Aorta (tissue), 5 donors: Measurements from ENCODE around the gene SYNGR2. TPM values are rescaled to one million over a fixed set of nuclear protein-coding genes. Genes with fewer than 3 reads are reported as not detected.

Source experiments
- ATAC-seq: fragments of 200-7000 bp; cut with Tn5 transposase; one replicate; pipeline ENCODE4 v1.9.1; 2022; ENCODE audit warnings: moderate library complexity; ENCODE audit not compliant: low FRiP score
- DNase-seq, 2 donors: peaks; one replicate each; pipeline ENCODE4 v3.0.0-alpha.2; 2020
- H3K27ac ChIP-seq, 2 donors: one replicate each; pipeline ENCODE4 v1.5.1; 2013; ENCODE audit warnings: low read length in 2 of 2, mild to moderate bottlenecking in 2 of 2, moderate library complexity in 2 of 2, control low read depth in 1 of 2, inconsistent platforms in 1 of 2, low read depth in 1 of 2
- H3K27me3 ChIP-seq, 2 donors: one replicate each; pipeline ENCODE4 v1.6.1; 2013; ENCODE audit warnings: control low read depth in 1 of 2, low read length in 1 of 2, mild to moderate bottlenecking in 1 of 2, moderate library complexity in 1 of 2; ENCODE audit not compliant: insufficient read depth in 2 of 2, control insufficient read depth in 1 of 2
- H3K36me3 ChIP-seq, 2 donors: one replicate each; pipeline ENCODE4 v1.6.1; 2013; ENCODE audit warnings: control low read depth in 1 of 2, low read length in 1 of 2, mild to moderate bottlenecking in 1 of 2; ENCODE audit not compliant: insufficient read depth in 2 of 2, control insufficient read depth in 1 of 2
- H3K4me1 ChIP-seq, 2 donors: one replicate each; pipeline ENCODE4 v1.6.1; 2013; ENCODE audit warnings: low read length in 2 of 2, control low read depth in 1 of 2, mild to moderate bottlenecking in 1 of 2, moderate library complexity in 1 of 2; ENCODE audit not compliant: insufficient read depth in 2 of 2, control insufficient read depth in 1 of 2
- H3K4me3 ChIP-seq, 2 donors: one replicate each; pipeline ENCODE4 v1.5.1; 2013; ENCODE audit warnings: low read length in 2 of 2, control low read depth in 1 of 2, mild to moderate bottlenecking in 1 of 2
- H3K9me3 ChIP-seq: one replicate; pipeline ENCODE4 v1.6.1; 2013; ENCODE audit warnings: mild to moderate bottlenecking, low read length; ENCODE audit not compliant: control insufficient read depth
- WGBS, 2 donors: extraction: QIAGEN DNeasy Blood & Tissue Kit; methylation state at CpG; one replicate each; pipeline ENCODE4 v1.1.7; 2013; 5-methylcytosine and 5-hydroxymethylcytosine counted together
- intact Hi-C, 2 donors: fragments of 100-400 bp; cut with DNase I; formaldehyde crosslinking; loops; one replicate each; pipeline versions ENCODE4 v1.14.2 to v1.15.0; 2022
- polyA plus RNA-seq, 2 donors: library from polyadenylated mRNA; stranded (reverse); fragments of 200-250 nt; gene quantifications; one replicate each; pipeline ENCODE4 v1.2.3, GENCODE V29; 2013
- total RNA-seq, 2 donors: library from RNA; stranded (reverse); fragmentation: NEBNext Ultra II Directional; extraction: Animal tissue kit (Norgen Biotek cat#: 25700); gene quantifications; one replicate each; pipeline ENCODE4 v1.2.1, GENCODE V29; 2021
- donor health status: healthy with polysubstance abuse.
- donor health status: Bipolar disorder and iron deficiency.
- donor health status: DM: no; HTN: no; CAD: no.
- donor health status: DM: no; HTN: no; CAD: no.
- donor health status: DM: yes; HTN: yes; CAD: no.

SYNGR2 gene
- total and polyA plus RNA-seq, 4 donors: 49.0 to 91.9 (median 68.8) TPM

DNA sequence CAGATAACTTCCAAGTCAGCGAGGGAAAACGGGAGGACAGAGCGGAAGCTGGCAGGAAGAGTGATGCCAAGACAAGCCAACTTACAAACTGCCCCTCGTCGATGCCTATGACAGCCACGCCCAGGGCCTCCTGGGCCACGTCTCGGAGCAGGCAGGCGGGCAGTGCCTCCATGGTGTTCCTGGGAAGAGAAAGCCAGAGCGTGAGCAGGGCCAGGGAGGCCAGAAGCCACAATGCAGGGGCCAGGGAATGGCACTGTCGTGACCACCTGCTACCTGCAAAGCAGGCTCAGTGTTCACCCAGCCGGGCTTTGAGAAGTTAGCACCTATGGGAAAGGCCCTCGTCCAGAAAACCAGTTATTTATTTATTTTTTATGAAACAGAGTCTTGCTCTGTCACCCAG is 14.1 kb downstream of the SYNGR2 start:
- DNase-seq: no peak
- no peak for ATAC-seq
- WGBS, 2 donors: 95 to 96% methylated on average over 13 of the region's 13 CpGs
- Histone ChIP-seq H3K9me3 (no peaks in the 10 kb centered on the region), H3K36me3 (no peaks in the 10 kb centered on the region), H3K4me3 (no peak overlapping the region), H3K27me3 (no peaks in the 10 kb centered on the region), H3K4me1 (peaks cover 2 to 7% of the 10 kb centered on the region in 2 donors), H3K27ac (no peak overlapping the region)
- intact Hi-C loops: no loop called here

DNA sequence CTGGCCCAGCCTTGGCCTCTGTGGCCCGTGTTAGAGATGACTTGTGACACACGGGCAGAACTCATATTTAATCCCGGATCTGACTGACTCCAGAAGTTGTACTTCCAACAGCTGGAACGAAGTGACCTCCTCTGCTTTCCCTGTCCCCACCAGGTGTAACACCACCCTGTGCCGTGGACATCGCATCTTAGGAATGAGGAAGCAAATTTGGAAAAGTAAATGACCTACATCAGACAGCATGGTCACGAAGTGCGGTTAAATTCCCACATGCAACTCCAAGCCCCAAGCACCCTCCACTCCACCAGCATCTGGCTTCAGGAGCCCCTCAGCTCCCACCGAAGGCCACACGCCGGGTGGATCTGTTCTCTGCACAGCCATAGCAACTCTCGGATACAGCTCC is 15.5 kb downstream of the SYNGR2 start:
- 62 to 66% methylated on average over 12 of the region's 12 CpGs for WGBS, 2 donors
- Histone ChIP-seq H3K4me3 (no peak overlapping the region), H3K36me3 (no peaks in the 10 kb centered on the region), H3K9me3 (no peaks in the 10 kb centered on the region), H3K4me1 (peaks cover 2 to 7% of the 10 kb centered on the region in 2 donors), H3K27me3 (no peaks in the 10 kb centered on the region), H3K27ac (peak overlapping the region in 1 of 2 donors; percentile 1)
- intact Hi-C loops: no loop called here
- ATAC-seq (no peak), DNase-seq (no peak)

DNA sequence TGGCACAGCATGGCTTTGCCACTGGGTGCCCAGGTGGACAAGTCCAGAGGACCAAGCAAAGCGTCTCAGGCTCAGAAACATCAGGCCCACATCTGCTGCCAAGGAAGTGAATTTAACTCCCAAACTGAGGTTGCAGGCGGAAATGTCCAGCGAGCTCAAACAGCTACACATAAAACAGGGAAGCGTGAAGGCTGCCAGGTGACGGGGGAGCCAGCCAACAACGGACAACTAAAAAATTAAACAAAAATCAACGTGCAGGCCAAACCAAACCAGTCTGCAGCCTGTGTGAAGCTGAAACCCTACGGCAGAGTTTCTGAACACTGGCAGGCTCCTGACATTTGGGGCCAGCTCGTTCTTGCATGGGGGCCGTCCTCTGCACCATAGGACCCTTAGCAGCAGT is 16.0 kb downstream of the SYNGR2 start:
- Histone ChIP-seq H3K27me3 (no peaks in the 10 kb centered on the region), H3K27ac (peak overlapping the region in 1 of 2 donors; percentile 1), H3K4me3 (no peak overlapping the region), H3K4me1 (peaks cover 0 to 7% of the 10 kb centered on the region in 2 donors), H3K9me3 (no peaks in the 10 kb centered on the region), H3K36me3 (no peaks in the 10 kb centered on the region)
- 10 to 15% methylated on average over 10 of the region's 10 CpGs for WGBS, 2 donors
- intact Hi-C loops: no loop called here
- peak; percentile 65 to 73 for DNase-seq
- ATAC-seq: no peak

DNA sequence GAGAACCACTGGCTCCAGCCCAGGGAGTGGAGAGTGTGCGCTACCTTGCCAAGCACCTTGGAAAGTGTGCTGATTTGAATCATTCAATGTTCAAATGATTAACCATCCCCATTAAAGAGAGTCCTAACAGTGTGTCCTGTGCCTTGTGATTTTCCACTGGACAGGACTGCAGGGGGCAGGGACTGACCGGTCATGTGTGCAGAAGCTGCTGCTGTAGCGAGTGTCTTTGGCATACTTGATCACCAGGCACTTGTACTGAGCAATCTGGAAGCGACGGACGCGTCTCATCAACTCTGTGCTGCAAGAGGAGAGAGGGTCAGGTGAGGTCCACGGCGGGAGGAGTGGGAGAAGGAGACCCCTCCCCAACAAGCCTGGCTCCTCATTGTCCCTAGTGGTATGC is 16.5 kb downstream of the SYNGR2 start:
- ATAC-seq (no peak), DNase-seq (no peak)
- intact Hi-C loops: no loop called here
- 10 to 21% methylated on average over 9 of the region's 9 CpGs for WGBS, 2 donors
- Histone ChIP-seq H3K9me3 (no peaks in the 10 kb centered on the region), H3K4me1 (peaks cover 0 to 7% of the 10 kb centered on the region in 2 donors), H3K4me3 (no peak overlapping the region), H3K36me3 (no peaks in the 10 kb centered on the region), H3K27ac (peak overlapping the region in 1 of 2 donors; percentile 1), H3K27me3 (no peaks in the 10 kb centered on the region)

DNA sequence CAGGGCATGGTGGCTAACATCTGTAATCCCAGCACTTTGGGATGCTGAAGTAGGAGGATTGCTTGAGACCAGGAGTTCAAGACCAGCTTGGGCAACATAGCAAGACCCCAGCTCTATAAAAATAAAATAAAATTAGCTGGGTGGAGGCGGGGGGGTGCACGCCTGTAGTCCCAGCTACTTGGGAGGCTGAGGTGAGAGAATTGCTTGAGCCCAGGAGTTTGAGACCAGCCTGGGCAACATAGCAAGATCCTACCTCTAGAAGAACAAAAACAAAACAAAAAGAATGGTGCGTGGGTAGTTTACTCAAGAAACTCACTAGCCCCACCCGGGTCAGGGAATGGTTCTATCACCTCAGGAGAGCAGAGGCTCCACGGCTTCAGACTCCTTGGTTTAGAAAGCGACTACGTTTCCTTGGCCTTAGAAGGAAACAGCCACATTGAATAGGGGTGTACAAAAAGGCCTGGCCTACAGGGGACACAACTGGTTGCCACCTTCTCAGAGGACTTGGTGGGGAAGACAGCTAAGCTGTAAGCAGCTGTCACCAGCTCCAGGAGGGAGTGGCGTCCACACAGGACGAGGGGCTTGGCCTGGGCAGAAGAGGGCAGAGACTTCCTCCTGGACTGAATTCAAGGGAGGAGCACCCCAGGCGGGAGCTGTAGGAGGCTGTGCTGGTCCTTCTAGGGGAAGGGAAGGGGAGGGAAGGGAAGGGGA is 17.8 kb downstream of the SYNGR2 start:
- no peaks in the 10 kb centered on the region for H3K9me3 ChIP-seq
- 54 to 55% methylated on average over 10 of the region's 10 CpGs for WGBS, 2 donors
- H3K36me3 ChIP-seq: peaks cover 0 to 2% of the 10 kb centered on the region in 2 donors
- no peaks in the 10 kb centered on the region for H3K27me3 ChIP-seq
- DNase-seq (peak in 1 of 2 donors; percentile 79), ATAC-seq (peak; percentile 30)
- H3K4me1 ChIP-seq: peaks cover 0 to 3% of the 10 kb centered on the region in 2 donors
- H3K4me3 ChIP-seq: no peak overlapping the region
- no peak overlapping the region for H3K27ac ChIP-seq
- intact Hi-C loops: no loop called here

DNA sequence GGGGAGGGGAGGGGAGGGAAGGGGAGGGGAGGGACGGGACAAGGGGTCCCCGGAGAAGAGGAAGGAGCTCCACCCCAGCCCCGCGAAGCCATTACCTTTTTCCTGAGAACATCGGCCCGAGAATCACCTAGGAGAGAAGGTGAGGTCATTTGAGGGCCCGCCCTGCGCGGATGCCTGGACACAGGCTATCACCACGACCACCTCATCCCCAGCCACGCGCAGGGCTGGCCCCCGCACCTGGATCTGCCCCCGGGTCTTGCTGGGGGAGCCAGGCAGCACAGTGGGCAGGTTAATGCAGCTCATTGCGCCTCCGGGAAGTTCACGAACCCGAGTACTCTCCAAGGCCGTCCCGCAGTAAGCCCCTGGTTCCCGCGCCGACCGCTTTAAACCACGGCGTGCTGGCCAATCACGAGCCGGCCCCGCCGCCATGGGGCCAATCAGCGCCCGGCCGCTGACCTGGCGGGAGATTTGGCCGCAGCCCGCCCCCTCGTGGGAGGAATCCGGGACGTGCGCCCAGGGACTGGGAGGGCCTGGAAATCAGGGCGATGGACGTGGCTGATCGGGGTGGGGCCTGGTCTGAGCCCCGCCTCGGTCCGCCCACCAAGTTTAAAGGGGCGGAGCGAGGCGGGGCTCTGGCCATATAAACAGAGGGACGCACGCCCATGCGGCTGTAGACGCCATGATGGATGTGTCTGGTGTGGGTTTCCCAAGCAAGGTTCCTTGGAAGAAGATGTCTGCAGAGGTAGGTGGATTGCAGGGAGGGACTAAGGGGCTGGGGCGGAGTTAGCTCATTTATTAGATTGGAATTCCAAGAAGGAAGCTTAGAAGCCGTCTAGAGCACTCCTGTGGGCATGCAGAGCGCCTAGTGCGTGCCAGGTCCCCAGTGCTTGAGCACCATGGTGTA is 18.6 kb downstream of the SYNGR2 start, which contains the start of the genes AFMID and TK1:
AFMID (plus strand) TSS at position 671 of the 904 bp plus-strand sequence; CDS start at position 680, 9 bp downstream.
TK1 (minus strand) TSS at position 361 of the 904 bp plus-strand sequence; CDS start at position 303, 58 bp downstream.
- Histone ChIP-seq H3K36me3 (peaks cover 0 to 2% of the 10 kb centered on the region in 2 donors), H3K4me3 (no peak within 1 kb of the TSS), H3K27me3 (no peaks in the 10 kb centered on the region), H3K4me1 (peaks cover 0 to 3% of the 10 kb centered on the region in 2 donors), H3K27ac (no peak within 1 kb of the TSS), H3K9me3 (no peaks in the 10 kb centered on the region)
- intact Hi-C loops: no loop called here
- DNase-seq (peak; percentile 98 to 99), ATAC-seq (peak; percentile 98)
- 5% methylated on average over 52 to 57 of the region's 57 CpGs for WGBS, 2 donors

DNA sequence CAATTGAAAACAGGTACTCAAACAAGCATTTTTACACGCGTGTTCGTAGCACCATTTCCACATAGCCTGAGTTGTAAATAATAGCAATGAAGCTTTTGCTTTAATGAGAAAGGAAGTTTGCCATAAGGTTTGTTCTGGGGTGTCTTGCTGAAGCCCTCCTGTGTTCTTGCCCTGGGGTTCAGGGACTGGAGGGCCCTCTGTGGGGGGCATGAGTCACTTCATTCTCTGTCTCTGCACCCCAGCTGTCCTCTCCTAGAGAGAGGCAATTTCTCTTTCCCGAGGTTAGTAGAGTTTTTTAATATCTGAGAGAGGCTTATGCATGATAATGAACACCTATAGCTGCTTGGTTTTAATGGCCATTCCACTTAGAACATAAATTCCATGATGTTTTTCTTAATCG is 28.3 kb downstream of the SYNGR2 start:
- Histone ChIP-seq H3K27me3 (no peaks in the 10 kb centered on the region), H3K4me3 (no peak overlapping the region), H3K4me1 (no peaks in the 10 kb centered on the region), H3K27ac (no peak overlapping the region), H3K36me3 (no peaks in the 10 kb centered on the region), H3K9me3 (no peaks in the 10 kb centered on the region)
- WGBS, 2 donors: 59 to 88% methylated on average over 5 of the region's 5 CpGs
- intact Hi-C loops: no loop called here
- DNase-seq (no peak), ATAC-seq (no peak)

DNA sequence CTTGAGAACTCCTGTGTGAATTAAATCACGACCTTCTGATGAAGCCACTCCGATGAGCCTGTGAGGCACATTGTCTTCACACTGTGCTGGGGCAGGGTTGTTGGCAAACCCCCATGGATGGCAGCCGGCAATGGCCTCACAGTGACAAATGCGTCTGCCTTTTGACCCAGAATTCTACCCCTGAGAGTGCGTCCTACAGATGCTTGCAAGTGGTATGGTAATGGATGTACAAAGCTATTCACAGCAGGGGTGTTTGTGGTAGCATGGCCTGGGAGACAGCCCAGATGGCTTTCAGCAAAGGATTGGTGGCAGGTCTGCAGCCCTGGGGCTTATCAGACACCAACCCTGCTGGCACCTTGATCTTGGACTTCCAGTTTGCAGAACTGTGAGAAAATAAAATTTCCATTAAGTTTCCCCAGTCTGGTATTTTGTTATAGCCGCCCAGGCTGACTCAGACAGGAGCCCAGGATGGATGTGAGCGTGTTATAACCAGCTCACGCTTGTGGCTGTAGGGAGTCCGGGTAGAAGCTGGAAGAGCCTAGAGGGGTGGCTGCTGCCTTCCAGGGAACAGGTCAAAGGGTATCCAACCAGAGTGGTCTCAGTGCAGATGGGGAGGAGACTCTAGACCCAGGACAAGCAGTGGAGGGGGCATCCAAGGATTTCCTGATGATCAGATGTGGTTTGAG is 28.9 kb downstream of the SYNGR2 start:
- 82 to 84% methylated on average over 9 of the region's 9 CpGs for WGBS, 2 donors
- H3K36me3 ChIP-seq: no peaks in the 10 kb centered on the region
- no peaks in the 10 kb centered on the region for H3K27me3 ChIP-seq
- no peaks in the 10 kb centered on the region for H3K4me1 ChIP-seq
- no peaks in the 10 kb centered on the region for H3K9me3 ChIP-seq
- DNase-seq (no peak), ATAC-seq (no peak)
- no peak overlapping the region for H3K27ac ChIP-seq
- no peak overlapping the region for H3K4me3 ChIP-seq
- intact Hi-C loops: no loop called here
